HG03066 (cell line): ENCODE data around the gene RNMT.
"Not testable (repeated sequence)": the region's sequence is repeated elsewhere in the genome, so short reads cannot be mapped to it uniquely, and the experiment has no call there.

ENCODE experiments used
- ATAC-seq: cut with Tn5 transposase; IDR thresholded peaks from one replicate; pipeline ENCODE4 v1.9.1; 2021; ENCODE audit warnings: low read depth; ENCODE audit not compliant: unreplicated experiment

RNMT gene

DNA sequence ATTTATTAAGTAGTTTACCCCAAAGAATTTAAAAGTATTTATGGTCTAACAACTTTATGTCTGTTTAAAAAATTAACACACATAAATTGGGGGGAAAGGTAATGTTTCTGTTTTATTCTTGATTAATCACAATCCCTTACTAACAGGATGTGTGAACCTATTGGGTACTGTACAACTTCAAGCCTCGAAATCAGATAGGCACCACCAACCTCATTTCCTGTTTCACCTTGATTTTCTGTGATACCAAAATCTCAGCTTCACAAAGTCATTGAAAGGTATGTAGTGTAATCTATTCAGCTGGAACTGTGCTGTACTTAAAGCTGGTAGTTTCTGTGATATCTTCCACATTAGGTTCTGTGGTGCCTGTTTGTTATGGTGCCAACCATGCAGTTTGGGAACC is 4.0 kb downstream of the RNMT start:
- ATAC-seq, result no peak

DNA sequence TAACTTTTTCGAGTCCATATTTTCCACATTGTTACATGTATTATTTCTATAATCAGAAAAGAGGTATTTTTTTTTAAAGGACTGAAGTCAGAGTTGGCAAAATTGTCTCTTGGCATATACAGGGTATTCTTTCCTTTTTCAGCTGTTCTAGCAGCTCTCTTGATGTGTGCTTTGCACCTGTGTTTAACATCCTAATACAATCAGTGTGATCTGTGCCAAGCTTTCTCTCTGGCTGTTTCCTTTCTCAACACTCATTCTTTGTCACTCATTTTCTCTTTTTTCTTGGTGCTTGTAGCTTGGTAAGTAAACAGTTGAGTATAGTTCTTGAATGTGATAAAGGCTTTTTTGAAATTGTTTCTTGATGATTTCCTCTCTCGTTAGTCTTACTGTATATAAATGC is 9.2 kb downstream of the RNMT start:
- no peak for ATAC-seq

DNA sequence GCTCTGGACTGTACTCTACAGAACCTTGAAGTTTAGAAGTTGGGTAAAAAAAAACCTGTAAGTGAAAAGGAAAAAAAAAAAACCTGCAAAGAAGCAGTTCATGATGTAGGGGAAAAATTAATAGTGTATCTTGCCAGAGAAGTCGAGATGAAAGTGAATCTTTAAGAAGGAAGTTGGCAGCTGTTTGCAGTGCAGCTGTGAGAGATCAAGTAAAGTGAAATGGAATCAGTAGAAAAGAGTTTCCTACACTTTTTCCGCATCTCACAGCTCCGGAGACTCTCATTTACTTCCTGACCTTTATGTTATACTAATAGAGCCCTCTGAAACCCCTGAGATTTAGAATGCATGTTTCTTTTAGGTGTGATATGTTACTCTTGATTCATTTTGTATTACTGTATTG is 19.2 kb downstream of the RNMT start:
- no peak for ATAC-seq

DNA sequence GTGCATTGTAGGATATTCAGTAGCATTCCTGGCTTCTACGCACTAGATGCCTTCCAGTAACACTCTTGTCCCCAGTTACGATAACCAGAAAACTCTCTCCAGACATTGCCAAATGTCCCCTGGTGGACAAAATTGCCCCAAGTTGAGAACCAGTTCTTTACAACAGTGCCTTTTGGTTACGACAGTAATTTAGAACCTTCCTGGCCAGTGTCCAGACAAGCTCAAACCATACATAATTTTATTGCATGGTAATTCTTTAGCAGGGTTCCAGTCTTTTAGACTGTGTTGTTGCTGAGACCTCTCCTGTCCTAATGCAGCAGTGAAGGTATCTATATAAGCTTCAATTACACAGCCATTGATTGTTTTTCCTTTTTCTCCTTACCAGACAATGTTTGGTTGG is 20.2 kb downstream of the RNMT start:
- ATAC-seq, result no peak

DNA sequence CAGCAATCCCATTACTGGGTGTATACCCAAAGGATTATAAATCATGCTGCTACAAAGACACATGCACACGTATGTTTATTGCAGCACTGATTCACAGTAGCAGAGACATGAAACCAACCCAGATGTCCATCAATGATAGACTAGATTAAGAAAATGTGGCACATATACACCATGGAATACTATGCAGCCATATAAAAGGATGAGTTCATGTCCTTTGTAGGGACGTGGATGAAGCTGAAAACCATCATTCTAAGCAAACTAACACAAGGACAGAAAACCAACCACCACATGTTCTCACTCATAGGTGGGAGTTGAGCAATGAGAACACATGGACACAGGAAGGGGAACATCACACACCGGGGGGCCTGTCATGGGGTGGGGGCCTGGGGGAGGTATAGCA is 25.1 kb downstream of the RNMT start:
- ATAC-seq, result not testable (repeated sequence)

DNA sequence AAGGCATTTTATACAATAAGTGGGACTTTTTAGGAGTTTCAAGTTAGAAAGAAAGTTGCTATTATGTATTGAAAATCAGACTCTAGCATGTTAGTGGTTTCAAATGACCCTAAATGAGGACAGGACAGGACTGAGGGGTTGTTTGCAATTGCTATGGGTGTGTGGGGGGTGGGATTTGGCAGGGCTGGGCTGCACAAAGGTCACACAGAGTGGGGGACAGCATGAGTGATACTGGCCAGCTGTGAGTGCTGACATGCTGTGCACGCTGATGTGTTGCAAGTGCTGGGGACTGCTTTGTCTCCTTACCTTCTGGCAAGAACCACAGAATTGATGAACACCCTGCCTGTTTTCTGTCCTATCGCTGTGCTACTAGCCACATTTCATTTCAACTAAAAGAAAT is 29.8 kb downstream of the RNMT start:
- ATAC-seq, result no peak

DNA sequence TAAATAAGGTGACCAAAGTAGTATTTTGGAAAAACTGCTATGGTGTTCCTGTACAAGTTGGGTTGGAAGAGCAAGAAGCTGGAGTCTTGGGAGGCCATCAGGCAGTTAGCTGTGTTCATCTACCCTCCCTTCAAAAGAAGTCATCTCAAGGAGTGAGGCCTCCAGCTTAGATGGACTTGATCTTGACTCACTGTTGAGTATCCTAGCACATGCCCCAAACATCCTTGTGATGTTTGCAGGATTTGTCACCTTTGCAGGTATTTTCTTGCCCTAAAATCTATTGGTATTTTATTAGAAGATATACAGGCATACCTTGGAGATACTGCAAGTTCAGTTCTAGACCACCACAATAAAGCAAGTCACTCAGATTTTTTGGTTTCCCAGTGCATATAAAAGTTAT is 30.2 kb downstream of the RNMT start:
- no peak for ATAC-seq

DNA sequence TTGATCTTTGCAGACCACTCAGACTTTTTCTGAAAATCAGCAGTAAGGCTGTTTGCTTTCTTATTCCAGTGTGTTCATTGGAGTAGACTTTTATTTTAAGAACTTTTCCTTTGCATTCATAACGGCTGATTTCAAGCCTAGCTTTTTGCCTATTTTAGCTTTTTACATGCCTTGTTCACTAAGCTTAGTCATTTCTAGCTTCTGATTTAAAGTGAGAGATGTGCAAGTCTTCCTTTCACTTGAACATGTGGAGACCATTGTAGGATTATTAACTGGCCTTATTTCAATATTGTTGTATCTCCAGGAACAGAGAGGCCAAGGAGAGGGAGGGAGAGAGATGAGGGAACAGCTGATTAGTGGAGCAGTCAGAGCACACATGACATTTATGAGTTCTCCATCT is 32.1 kb downstream of the RNMT start:
- ATAC-seq, result no peak

DNA sequence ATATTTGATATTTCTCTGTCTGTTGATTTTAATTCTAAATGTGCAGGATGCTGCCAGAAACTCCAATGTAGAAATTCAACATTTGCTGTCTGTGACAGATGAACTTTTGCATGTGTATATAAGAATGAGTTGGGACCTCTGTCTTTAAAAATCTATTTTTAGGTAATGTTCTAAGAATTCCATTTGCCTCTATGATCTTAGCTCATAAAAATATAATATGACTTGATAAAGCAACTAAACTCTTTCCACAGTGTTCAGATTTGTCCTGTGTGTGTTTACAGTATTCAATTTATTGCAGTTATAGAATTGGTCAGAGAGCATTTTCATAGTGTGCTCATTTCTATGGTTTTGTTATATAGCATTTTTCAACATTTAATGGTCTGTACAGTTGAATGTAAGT is 33.6 kb downstream of the RNMT start:
- no peak for ATAC-seq

DNA sequence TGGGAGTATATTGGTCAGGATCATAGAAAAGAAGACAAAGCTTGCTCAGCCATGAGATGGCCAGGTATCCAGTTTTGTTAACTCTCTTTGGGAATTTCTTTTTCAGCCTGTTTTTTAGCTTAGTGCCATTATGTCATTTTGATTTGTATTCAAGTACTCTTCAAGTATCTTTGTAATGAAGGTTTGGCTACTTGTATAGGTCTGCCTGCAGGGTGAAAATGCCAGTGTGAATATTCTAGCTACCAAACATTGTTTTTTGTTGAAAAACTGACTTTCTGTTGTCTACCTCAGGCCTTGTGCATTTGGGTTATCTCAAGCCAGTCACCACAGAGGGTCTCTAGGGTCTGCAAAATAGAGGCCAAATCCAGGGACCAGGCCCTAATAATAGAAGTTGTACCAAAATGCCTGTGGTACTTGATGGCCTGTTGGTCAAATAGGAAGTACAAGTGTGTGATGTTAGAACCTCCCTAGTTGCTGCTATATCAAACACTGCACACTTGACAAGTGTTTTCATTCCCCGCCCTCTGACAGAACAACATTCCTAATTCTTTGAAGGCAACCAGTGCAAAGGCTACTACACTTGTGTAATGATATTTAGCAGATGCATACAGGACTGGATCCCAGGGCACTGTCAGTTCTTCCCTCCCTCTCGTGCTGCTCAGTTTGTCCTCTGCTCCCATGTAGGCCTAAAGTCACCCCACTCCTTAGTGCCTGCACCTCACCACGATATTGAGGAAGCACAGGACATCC is 36.4 kb downstream of the RNMT start:
- no peak for ATAC-seq

DNA sequence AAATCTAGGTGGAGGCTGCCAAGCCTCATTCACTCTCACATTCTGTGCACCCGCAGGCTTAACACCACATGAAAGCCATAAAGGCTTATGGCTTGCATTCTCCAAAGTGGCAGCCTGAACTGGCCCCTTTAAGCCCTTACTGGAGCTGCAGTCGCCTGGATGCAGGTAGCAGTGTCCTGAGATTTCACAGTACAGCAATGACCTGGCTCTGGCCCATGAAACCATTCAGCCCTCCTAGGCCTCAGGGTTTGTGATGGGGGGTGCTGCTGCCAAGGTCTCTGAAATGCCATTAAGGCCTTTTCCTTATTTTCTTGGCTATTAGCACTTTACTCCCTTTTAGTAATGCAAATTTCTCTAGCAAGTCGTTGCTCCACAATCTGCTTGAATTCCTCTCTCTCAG is 48.6 kb downstream of the RNMT start:
- no peak for ATAC-seq

DNA sequence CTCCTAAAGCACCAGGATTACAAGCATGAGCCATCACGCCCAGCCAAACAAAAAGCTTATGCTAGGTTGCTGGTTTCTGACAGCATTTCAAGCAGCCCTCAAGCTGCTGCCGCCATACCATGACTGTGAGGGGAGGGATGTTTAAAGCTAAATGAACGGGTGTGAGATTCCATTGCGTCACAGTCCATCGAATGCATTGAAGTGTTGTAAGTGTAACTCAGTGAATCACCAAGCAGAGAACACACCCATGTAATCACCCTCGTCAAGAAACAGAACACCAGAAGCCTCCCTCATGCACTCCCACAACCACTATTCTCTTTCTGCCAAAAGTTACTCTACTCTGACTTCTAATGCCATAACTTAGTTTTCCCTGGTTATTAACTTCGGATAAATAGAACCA is 64.7 kb downstream of the RNMT start:
- no peak for ATAC-seq

DNA sequence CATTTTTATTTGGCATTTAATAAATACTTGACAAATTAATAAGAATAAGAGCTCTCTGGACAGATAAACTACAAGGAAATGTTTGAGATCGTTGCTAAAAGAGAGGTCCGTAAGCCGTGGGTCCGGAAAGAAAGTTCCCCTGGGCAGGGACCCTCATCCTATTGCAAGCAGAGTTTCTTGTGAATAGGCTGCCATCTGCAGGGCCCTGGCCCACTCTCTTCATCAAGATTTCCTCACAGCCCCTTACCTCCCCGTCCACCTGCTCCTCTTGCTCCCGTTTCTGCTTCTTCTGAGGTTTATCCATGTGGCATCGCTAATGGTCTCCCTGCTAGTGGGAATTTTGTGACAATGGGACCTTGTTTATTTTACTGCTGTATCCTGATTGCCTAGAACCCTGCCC is 67.3 kb downstream of the RNMT start:
- no peak for ATAC-seq

DNA sequence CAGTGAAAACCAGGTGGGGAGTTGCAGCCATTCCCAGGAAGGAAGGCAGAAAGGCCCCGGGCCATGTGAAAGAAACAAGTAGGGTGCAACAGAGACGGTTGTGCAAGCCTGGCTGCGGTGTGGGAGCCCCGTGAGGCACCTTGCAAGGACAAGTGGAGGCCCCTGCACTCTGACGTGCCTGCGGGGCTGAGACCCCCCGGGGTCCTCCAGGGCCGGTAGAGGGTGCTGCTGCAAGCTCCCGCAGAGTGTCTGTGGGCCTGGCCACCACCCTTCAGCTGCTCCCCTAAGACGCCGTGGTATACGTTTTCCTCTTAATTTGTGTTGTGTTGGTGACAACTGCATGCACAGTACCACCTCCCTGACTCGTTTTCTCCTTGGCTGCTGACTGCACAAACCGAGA is 70.0 kb downstream of the RNMT start:
- no peak for ATAC-seq

DNA sequence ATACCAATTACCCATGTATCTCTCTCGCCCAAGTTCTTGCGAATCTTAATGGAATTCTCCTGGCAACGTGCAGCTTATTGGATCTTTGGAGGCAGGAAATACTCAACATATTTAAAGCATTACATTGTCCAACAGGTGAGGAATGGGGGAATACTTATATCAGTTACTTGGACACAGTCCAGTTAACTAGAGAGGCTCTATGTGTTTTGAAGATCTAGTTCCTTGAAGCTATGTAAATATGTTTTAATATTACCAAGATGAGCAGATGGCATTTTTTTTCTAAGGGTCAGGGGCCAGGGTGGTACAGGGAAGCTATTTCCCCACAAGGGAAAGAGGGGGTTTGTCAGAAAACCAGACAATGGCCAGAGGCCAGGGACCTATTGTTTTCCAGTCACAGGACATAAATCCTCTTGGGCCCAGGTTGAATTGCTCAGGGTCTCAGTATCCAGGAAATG is 70.7 kb downstream of the RNMT start:
- ATAC-seq, result no peak

DNA sequence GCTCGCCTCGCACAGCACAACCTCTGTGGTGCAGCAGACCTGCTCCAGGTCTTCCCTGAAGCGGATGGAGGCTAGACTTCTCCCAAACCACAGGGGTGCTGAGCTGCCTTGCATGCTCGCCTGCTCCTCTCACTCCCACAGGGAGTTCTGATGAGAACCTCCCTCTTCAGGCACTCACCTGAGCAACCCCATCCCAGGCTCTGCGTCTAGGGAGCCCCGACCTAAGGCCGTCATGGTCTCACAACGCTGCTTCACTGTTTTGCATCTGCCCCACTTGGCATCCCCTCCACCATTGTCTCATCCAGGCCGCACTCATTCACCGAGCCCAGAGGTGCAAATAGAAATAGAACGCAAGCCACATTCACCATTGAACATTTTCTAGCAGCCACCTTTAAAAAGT is 72.9 kb downstream of the RNMT start:
- ATAC-seq, result no peak

DNA sequence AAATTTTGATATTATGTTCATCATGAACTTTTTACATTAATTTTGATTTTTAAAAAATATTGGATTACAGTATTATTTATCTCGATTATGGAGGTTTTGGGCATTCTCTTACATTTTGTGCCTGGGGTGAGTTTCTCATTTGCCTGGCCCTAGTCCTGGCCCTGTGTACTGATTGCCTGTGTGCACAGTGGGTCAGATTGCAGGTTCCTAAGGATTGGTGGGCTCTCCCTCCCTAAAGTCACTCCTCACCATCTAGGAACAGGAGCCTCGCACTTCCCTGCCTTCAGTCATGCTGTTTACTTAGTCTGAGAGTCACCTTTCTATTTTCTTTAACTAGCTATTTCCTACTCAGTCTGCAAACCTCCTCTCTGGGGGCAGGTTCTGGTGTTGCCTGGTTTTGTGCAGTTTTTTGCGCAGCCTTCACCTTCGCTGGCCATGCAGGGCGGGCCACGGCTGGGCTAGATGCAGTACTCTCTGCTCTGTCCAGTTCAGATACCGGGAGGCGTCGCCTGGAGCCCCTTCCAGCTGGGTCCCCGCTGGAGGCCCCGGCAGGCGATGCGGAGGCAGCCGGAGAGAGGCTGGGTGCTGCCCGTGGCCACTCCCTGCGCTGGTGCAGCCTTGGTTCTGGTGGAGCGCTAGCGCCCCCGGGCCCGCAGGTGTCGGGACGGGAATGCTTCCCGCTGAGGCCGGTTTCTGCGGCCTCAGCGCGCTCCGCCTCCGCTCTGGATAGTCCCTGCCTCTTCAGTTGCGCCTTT is 74.2 kb downstream of the RNMT start:
- no peak for ATAC-seq

DNA sequence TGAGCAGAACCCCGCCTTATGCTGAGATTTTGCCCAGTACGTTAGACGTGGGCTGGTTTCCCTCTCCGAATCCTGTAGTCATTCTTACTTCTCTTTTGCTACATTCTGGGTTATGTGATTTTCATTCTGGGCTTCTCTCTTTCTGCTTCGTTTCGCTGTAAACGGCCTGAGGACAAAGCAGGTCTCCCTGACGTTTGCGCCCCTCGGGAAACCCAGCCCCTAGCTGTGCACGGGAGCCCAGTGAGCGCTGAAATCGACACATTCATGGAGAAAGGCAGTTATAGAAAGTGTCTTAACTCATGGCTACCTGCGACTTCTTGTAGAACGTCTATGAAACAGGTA is 74.8 kb downstream of the RNMT start:
- no peak for ATAC-seq

DNA sequence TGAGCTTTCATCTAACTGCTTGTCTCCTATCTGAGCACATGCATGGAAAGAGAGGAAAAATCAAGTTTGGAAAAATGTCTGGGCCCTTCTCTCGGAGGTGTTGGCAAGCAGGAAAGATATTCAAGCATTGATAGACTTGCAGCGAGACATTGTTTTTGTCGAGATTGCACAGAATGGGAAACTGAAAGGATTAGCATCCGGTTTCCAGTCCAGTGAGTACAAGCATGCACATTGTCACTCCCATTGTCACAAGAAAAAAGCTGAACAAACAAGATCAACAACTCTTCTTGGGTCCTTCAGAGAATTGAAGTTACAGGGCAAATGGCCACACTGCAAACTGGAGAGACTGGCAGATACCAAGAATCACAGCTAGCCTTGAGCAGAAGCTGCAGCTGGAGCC is 77.8 kb downstream of the RNMT start:
- ATAC-seq, result no peak

DNA sequence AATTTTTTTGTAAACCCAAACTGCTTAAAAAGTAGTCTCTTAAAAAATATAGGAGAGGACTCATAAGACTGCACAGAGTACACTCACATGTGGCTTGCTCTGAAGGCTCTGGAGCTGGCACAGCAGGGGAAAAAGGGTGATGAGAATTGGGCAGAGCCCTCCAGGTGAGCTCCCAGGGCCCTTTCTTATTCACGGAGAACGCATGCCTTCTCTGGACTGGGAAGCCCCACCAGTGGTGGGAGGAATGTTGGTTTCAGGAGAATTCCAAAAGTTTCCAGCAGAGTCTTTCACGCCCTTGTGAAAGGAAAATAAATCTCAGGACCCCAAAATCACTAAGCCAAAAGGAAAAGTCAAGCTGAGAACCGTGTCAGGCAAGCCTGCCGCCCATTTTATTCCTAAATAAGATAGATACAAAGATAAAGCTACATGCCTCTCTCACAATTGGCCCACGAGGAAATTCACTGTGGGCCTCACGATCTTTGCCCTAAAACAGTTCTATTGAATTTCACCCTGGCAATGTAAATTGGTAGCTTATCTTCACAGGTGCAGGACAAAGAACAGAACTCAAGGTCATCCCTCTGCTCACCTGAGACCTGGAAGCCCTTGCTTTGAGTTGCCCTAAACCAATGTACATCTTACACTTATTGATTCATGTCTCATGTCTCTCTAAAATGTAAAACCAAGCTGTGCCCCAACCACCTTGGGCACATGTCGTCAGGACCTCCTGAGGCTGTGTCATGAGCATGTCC is 82.0 kb downstream of the RNMT start:
- no peak for ATAC-seq

DNA sequence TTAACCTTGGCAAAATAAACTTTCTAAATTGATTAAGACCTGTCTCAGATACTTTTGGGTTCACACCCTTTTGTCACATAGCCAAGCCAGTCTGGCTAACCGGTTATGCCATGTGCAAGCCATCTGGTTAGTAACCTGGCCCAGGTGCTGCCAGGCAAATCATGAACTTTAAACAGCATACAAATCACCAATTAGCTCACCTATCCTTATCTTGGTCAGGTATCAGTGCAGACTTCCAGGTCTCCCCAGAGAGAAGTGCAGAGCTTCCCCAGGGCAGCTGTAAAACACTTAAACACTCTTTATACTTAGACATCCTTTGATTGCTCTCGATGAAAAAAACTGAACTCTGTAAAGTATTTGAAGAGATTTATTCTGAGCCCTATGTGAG is 82.6 kb downstream of the RNMT start:
- ATAC-seq, result no peak
